ENCODE measurements around the gene ECT2L.
"Not testable (repeated sequence)": the region's sequence is repeated elsewhere in the genome, so short reads cannot be mapped to it uniquely, and the experiment has no call there.

Gene ECT2L

GRCh38 chr6:138865480-138866109 is 69.7 kb downstream of the ECT2L start:
- DNase-seq, result no peak

- no peak for DNase-seq
Measured at GRCh38 chr6:138868181-138868580, 72.3 kb downstream of the ECT2L start.

- no peak for DNase-seq
Measured at GRCh38 chr6:138869398-138869797, 73.5 kb downstream of the ECT2L start.

DNA sequence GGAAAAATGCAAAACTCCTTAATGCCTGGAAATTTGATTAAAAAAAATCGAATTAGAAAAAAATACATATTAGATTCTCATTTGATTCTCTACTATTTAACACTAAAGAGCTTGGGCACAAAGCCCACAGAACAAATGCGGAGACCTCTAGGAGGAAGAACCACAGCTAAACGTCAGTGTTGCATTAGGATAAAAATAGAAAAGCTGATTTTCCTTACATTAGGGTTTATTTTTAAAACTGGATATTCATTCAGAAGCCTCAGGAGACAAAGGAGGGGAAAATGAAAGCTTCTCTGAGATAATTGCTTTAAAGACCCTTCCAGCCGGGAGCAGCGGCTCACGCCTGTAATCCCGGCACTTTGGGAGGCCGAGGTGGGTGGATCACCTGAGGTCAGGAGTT is 77.3 kb downstream of the ECT2L start:
- no peak for DNase-seq

GRCh38 chr6:138882369-138883017 is 86.6 kb downstream of the ECT2L start:
- no peak for DNase-seq

DNA sequence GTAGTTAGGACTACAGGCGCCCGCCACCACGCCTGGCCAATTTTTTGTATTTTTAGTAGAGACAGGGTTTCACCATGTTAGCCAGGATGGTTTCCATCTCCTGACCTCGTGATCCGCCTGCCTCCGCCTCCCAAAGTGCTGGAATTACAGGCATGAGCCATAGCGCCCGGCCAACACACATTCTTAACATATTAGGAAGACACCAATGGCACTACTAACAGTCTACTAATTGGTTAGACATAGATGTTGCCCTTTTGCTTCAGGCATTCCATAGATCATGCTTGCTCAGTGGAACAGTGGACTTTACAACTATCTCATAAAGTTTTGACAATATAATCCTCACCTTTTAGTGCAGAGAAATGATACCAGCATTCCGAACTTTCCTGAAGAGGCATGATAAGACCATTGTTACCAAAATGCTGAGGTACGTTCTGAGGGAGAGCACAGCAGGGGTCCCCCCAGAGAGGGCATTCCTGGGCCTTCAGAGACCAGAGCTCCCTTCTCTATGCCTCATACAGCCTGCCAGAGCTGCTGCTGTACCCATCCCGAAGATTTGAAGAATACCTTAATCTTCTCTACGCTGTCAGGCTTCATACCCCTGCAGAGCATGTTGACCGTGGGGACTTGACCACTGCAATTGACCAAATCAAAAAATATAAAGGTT is 89.4 kb downstream of the ECT2L start:
- no peak for DNase-seq

- DNase-seq, result no peak
Measured at GRCh38 chr6:138891255-138891986, 95.5 kb downstream of the ECT2L start.

DNA sequence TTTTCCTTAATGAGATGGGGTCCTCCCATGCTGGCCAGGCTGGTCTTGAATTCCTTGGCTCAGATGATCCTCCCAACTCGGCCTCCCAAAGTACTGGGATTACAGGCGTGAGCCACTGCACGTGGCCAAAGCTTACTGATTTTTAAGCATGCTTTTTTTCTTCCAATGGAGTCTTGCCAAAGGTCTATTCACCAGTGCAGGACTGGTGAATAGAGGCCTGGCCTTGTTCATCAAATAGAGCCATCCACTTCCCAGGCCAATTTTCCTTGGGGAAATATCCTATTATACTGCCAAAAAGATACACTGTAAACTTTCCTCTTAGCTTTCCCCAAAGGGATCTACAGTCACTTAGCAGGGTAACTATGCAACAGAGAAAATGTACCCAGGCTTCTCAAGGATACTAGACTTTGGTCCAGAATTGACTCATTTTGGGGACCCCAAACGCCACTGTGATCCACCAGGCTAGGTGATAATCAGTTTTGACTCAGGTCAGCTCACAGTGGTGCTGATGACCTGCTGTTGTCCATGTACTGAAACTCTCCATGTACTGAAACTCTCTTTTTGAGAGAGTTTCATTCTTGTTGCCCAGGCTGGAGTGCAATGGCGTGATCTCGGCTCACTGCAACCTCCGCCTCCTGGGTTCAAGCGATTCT is 100.3 kb downstream of the ECT2L start:
- DNase-seq, result no peak

GRCh38 chr6:138897031-138897430 is 101.1 kb downstream of the ECT2L start:
- DNase-seq, result no peak

GRCh38 chr6:138907167-138907566 is 111.3 kb downstream of the ECT2L start:
- DNase-seq, result no peak

GRCh38 chr6:138909511-138909910 is 113.6 kb downstream of the ECT2L start:
- DNase-seq, result no peak

DNA sequence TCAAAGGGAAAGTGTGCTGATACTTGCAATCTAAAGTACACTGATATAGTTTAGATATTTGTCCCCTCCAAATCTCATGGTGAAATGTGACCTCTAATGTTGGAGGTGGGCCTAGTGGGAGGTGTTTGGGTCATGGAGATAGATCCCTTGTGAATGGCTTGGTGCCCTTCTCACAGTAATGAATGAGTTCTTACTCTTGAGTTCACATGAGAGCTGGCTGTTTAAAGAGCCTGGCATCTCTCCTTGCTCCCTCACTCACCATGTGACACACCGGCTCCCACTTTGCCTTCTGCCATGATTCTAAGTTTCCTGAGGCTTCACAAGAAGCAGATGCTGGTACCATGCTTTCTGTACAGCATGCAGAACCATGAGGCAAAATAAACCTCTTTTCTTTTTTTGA is 114.1 kb downstream of the ECT2L start:
- no peak for DNase-seq

DNA sequence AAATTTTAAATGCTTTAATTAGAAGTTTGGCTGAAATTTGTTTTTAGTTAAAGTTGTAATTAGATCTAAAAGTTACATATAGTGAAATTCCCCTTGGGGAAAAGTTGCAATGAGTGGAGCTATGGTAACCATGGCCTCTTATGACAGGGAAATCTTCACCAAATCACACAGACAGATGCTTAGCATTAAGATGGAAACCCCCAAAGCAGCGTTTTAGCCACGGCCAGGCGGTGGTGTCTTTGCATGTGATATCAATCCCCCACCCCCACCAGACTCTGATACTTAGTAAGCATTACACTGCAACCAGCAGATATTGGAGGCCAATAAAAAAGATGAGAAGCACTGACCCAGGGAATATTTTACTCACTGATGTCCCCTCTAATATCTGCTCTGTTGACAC is 116.4 kb downstream of the ECT2L start:
- DNase-seq, result no peak

GRCh38 chr6:138914701-138915100 is 118.8 kb downstream of the ECT2L start:
- no peak for DNase-seq

- DNase-seq, result no peak
Measured at GRCh38 chr6:138920906-138921305, 125.0 kb downstream of the ECT2L start.

DNA sequence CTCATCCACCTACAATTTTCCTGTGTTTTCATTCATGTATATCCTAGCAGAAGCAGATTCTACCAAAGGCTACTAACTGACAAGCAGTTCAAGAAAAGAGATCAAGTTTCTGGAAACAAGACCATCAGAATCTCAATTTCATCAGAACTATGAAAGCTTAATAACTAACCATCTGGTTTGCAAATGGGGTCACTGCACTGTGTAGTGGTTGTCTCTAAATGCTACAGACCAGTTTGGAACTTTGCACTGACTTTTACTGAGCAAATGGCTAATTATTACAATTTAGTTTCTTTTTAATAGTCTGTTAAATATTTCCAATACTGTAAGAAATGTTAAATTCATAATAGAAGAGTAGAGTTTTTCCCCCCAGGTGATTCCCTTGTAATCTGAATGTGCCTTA is 127.7 kb downstream of the ECT2L start:
- no peak for DNase-seq

GRCh38 chr6:138925806-138926205 is 129.9 kb downstream of the ECT2L start:
- no peak for DNase-seq

- DNase-seq, result no peak
Measured at GRCh38 chr6:138926579-138926978, 130.7 kb downstream of the ECT2L start.

DNA sequence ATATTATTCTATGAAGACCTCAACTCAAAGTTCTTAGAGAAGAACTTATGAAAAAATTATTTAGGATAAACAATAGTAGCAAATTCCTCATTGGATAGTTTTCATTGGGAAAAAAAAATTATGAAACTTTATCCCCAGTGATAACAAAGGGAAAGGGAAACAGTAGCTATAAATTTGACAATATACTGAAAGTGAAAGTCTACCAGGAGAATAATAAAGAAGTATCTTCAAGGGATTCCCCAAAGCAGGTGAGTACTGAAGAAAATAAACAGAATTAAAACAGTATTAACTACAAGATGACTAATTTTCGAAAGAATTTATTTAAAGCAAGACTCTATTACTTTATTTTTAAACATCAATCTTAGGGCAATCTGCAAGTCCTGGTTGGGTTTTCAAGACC is 135.8 kb downstream of the ECT2L start:
- no peak for DNase-seq

DNA sequence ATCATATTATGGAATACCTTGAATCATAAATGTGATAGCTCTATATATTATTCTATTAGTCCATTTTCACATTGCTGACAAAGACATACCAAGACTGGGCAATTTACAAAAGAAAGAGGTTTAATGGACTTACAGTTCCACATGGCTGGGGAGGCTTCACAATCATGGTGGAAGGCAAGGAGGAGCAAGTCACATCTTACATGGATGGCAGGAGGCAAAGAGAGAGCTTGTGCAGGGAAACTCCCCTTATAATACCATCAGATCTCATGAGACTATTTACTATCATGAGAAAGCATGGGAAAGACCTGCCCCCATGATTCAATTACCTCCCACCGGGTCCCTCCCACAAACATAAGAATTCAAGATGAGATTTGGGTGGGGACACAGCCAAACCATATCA is 141.0 kb downstream of the ECT2L start:
- DNase-seq, result not testable (repeated sequence)

GRCh38 chr6:138943089-138943625 is 147.3 kb downstream of the ECT2L start:
- DNase-seq, result no peak

DNA sequence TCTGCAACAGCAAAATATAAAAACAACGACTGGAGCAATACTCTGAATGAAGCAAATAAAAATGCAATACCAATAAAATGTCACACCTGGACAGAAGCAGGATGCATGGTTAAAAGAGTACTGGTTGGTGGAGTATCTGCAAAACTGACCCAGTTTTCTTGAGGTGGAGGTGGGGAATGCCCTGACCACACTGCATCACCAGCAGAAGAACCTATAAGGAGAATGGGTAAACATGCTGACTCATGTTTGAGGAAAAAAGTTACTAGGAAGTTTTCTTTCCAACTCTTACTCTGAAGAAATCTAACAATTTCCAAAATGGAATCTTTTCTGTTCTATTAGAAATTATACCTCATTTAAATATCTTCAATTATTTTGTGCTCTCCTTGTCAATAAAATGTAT is 148.5 kb downstream of the ECT2L start:
- DNase-seq, result no peak

- DNase-seq, result no peak
Measured at GRCh38 chr6:138945354-138945753, 149.5 kb downstream of the ECT2L start.

All from NCI-H2227 treated with DMSO at 0.1 percent for 48 hours (cell line).